Caki2 (cell line): ENCODE results near the gene RAPSN. TPM values are rescaled to one million over a fixed set of nuclear protein-coding genes. Genes with fewer than 3 reads are reported as not detected.

Experiments used
- total RNA-seq: library from RNA; depleted of rRNA; stranded (reverse); fragments of >200 nt; shearing (Covaris generic); gene quantifications from 2 replicates; pipeline ENCODE4 v1.2.3, GENCODE V29; 2014; ENCODE audit warnings: low replicate concordance; rRNA removed

Gene RAPSN
- total RNA-seq, 1 experiment from 2014 or later = not detected

Other genes with a start within 250 kb of the RAPSN start
- gene DDB2, start 234.2 kb downstream of the RAPSN start, total RNA-seq = 49.6 and 52.1 TPM in 2 replicates
- 2.8 and 12.3 TPM in 2 replicates for gene ACP2, start 200.3 kb downstream of the RAPSN start, total RNA-seq
- 2.2 and 14.0 TPM in 2 replicates for gene NR1H3, start 191.1 kb downstream of the RAPSN start, total RNA-seq
- 3.1 and 9.7 TPM in 2 replicates for gene MADD, start 179.0 kb downstream of the RAPSN start, total RNA-seq
- gene MYBPC3, start 96.4 kb downstream of the RAPSN start, total RNA-seq = not detected in 2 replicates
- not detected in 2 replicates for gene SPI1, start 70.6 kb downstream of the RAPSN start, total RNA-seq
- 46.2 and 86.8 TPM in 2 replicates for gene SLC39A13, start 40.5 kb downstream of the RAPSN start, total RNA-seq
- gene PSMC3, start 22.7 kb downstream of the RAPSN start, total RNA-seq = 72.1 and 77.7 TPM in 2 replicates
- gene CELF1, start 104.0 kb upstream of the RAPSN start, total RNA-seq = 39.8 and 99.7 TPM in 2 replicates
- gene PTPMT1, start 116.5 kb upstream of the RAPSN start, total RNA-seq = 100 and 109 TPM in 2 replicates
- 22.6 and 33.6 TPM in 2 replicates for gene KBTBD4, start 129.8 kb upstream of the RAPSN start, total RNA-seq
- gene NDUFS3, start 129.9 kb upstream of the RAPSN start, total RNA-seq = 96.4 and 117 TPM in 2 replicates
- gene FAM180B, start 137.5 kb upstream of the RAPSN start, total RNA-seq = not detected in 2 replicates
- not detected in 2 replicates for gene C1QTNF4, start 145.3 kb upstream of the RAPSN start, total RNA-seq
- gene MTCH2, start 193.4 kb upstream of the RAPSN start, total RNA-seq = 17.6 and 23.8 TPM in 2 replicates